Retinal pigment epithelial cell (primary cell): ENCODE data around the gene PCBD1.

Experiments
- DNase-seq: peaks from one replicate; pipeline ENCODE4 v3.0.0-alpha.2; 2010; ENCODE audit warnings: low read depth
- H3K4me3 ChIP-seq: 2 replicates; pipeline ENCODE4 v1.5.1; 2011; ENCODE audit warnings: mild to moderate bottlenecking, low read length, control low read depth, moderate library complexity
- CTCF ChIP-seq: conservative IDR thresholded peaks from 2 replicates; pipeline ENCODE4 v1.5.1; 2011; ENCODE audit warnings: low read depth, low read length, control low read depth, inconsistent platforms

The PCBD1 gene

GRCh38 chr10:70917226-70917625 lies 28.9 kb upstream of the PCBD1 start:
- no peak for DNase-seq
- no peak overlapping the region for H3K4me3 ChIP-seq
- TF ChIP-seq CTCF, result no peak

DNA sequence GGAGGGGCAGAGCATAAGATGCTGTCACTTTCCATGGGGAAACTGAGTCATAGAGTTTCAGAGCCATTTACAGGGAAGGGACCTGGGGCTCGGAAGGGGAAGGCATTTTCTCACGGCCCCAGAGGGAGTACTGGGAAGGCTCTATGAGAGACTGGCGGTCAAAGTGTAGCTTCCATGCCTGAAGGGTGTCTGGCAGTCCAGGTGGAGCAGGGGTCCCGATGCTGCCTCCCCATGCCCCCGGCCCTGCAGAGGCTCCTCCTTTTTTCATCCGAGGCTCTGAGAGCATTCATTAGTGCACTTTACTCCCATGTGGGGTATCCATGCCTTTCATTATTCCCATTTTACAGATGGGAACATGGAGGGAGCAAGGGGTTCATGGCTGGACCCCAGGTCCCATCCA lies 27.9 kb upstream of the PCBD1 start:
- H3K4me3 ChIP-seq, result no peak overlapping the region
- TF ChIP-seq CTCF, result no peak
- no peak for DNase-seq

GRCh38 chr10:70915806-70916205 lies 27.4 kb upstream of the PCBD1 start:
- H3K4me3 ChIP-seq, result no peak overlapping the region
- no peak for TF ChIP-seq CTCF
- DNase-seq, result no peak

DNA sequence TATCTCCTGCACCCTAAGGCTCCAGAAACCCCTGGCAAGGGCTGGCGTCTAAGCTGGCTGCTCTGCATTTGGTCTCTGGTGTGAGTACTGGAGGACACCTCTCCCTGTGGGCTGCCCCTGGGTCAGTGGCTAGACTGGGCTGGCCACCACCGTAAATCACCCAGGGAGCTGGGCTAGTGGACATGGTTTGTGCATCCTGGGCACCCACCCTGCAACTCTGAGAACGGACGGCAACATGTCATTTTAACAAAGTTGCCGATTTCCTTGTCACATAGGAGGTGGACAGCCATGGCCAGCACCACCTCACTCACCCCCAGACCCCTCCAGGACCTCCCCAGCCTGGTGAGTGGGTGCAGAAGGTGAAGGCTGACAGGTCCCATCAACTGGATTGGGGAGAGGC lies 26.8 kb upstream of the PCBD1 start:
- no peak overlapping the region for H3K4me3 ChIP-seq
- no peak for TF ChIP-seq CTCF
- DNase-seq, result no peak

DNA sequence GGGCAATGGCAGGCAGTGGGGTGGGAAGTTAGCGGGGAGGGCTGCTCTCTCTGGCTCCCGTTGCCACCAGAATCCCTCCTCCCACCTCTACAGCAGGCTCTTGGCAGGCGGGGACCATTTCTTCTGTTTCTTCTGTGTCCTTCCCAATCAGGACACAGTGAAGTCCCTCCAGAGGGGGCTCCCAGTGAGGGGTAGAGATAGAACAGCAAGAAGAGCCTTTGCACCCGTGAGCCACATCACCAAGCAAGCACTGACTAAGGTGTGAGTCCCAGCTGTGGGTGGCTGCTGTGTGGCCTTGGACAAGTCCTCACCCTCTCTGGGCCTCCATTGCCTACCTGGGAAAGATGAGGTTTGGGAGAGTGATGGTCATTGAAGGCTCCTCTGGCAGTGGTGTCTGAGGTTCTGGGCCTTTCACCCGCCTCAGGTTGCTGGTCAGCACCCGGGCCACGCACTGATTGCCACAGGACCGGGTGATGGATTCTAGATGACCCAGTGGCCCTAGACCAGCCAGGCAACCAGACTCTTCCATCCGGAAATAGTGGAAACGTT lies 26.0 kb upstream of the PCBD1 start:
- TF ChIP-seq CTCF, result no peak
- DNase-seq, result no peak

GRCh38 chr10:70913893-70914240 lies 25.5 kb upstream of the PCBD1 start:
- TF ChIP-seq CTCF, result no peak
- H3K4me3 ChIP-seq, result no peak overlapping the region
- no peak for DNase-seq

More for the DNA sequence above, 26.0 kb upstream of the PCBD1 start:
- H3K4me3 ChIP-seq, result no peak overlapping the region

DNA sequence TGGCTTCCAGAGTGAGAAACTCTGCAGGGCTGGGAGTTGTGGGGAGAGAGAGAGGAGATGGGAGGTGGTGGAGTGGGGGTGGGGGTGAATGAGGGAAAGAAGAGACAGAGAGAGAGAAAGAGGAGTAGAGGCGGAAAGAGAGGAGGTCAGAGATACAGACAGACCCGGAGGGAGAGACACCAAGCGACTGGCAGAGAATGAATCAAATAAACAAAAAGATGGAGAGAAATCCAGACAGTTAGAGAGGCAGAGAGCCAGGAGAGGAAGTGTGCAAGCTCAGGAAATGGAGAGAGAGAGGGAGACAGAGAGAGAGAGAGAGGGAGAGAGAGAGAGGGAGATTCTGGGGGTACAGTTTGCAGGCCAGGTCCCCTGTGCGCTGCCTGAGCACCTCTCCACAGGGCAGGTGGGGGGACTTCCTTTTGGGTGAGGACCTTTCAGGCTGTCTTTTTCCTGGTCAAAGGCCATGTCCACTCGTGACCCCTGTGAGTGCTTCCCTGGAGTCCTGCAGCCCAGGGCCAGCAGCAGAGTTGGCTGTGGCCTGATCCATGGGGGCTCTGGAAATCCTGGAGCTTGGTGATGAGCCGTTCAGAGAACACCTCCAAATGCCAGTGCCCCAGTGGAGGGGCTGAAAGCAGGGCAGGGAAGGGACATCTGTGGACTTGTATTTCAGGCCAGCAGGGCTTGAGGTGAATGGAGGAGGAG lies 25.0 kb upstream of the PCBD1 start:
- no peak for TF ChIP-seq CTCF
- no peak for DNase-seq
- H3K4me3 ChIP-seq, result no peak overlapping the region
